Mesenchymal stem cell (in vitro differentiated cells and primary cell): Measurements from ENCODE around the gene MCRS1.

Source experiments
- DNase-seq: peaks from one replicate; pipeline ENCODE4 v3.0.0-alpha.2; 2013
- H2AFZ ChIP-seq: one replicate; pipeline ENCODE4 v1.6.1; 2013; ENCODE audit warnings: low read depth, mild to moderate bottlenecking, control low read depth, inconsistent platforms, low read length, moderate library complexity
- H2AK5ac ChIP-seq: 2 replicates; pipeline ENCODE4 v1.6.1; 2013; ENCODE audit warnings: low read length, moderate library complexity, mild to moderate bottlenecking, inconsistent platforms; ENCODE audit not compliant: severe bottlenecking
- H2BK120ac ChIP-seq: one replicate; pipeline ENCODE4 v1.6.1; 2013; ENCODE audit warnings: low read depth, mild to moderate bottlenecking, inconsistent platforms, low read length, moderate library complexity
- H2BK12ac ChIP-seq, 2 experiments: one replicate each; pipeline ENCODE4 v1.6.1; 2013; ENCODE audit warnings: inconsistent platforms in 2 of 2, low read length in 2 of 2, mild to moderate bottlenecking in 2 of 2, moderate library complexity in 2 of 2, control low read depth in 1 of 2
- H2BK15ac ChIP-seq: one replicate; pipeline ENCODE4 v1.6.1; 2013; ENCODE audit warnings: mild to moderate bottlenecking, low read depth, inconsistent platforms; ENCODE audit not compliant: poor library complexity, severe bottlenecking
- H2BK5ac ChIP-seq: 2 replicates; pipeline ENCODE4 v1.6.1; 2013; ENCODE audit warnings: low read depth, mild to moderate bottlenecking, low read length, control low read depth, inconsistent platforms; ENCODE audit not compliant: poor library complexity, severe bottlenecking
- H3K14ac ChIP-seq, 2 experiments: one replicate each; pipeline ENCODE4 v1.6.1; 2013; ENCODE audit warnings: inconsistent platforms in 2 of 2, low read length in 2 of 2, control low read depth in 1 of 2, mild to moderate bottlenecking in 1 of 2, moderate library complexity in 1 of 2
- H3K18ac ChIP-seq, 2 experiments: one replicate each; pipeline ENCODE4 v1.6.1; 2013; ENCODE audit warnings: inconsistent platforms in 2 of 2, low read length in 2 of 2, control low read depth in 1 of 2, low read depth in 1 of 2, mild to moderate bottlenecking in 1 of 2
- H3K23ac ChIP-seq, 2 experiments: one replicate each; pipeline ENCODE4 v1.6.1; 2013; ENCODE audit warnings: inconsistent platforms in 2 of 2, low read length in 2 of 2, mild to moderate bottlenecking in 2 of 2, moderate library complexity in 2 of 2, control low read depth in 1 of 2
- H3K27ac ChIP-seq: 2 replicates; pipeline ENCODE4 v1.5.1; 2013; ENCODE audit warnings: mild to moderate bottlenecking, moderate library complexity, low read length, control low read depth, inconsistent platforms; ENCODE audit not compliant: poor library complexity, severe bottlenecking
- H3K27me3 ChIP-seq, 2 experiments: 2 replicates each; pipeline versions ENCODE4 v1.6.1 to v1.7.0; 2013; ENCODE audit warnings: low read length in 2 of 2, mild to moderate bottlenecking in 2 of 2, moderate library complexity in 2 of 2, control low read depth in 1 of 2, inconsistent platforms in 1 of 2; ENCODE audit not compliant: control insufficient read depth in 1 of 2, insufficient read depth in 1 of 2
- H3K36me3 ChIP-seq, 2 experiments: 2 replicates each; pipeline versions ENCODE4 v1.6.1 to v1.7.0; 2013; ENCODE audit warnings: low read length in 2 of 2, control low read depth in 1 of 2, inconsistent platforms in 1 of 2, low read depth in 1 of 2, mild to moderate bottlenecking in 1 of 2; ENCODE audit not compliant: insufficient read depth in 2 of 2, control insufficient read depth in 1 of 2
- H3K4ac ChIP-seq, 2 experiments: one replicate each; pipeline ENCODE4 v1.6.1; 2013; ENCODE audit warnings: inconsistent platforms in 2 of 2, low read length in 2 of 2, mild to moderate bottlenecking in 2 of 2, moderate library complexity in 2 of 2, control low read depth in 1 of 2, low read depth in 1 of 2
- H3K4me1 ChIP-seq: 2 replicates; pipeline ENCODE4 v1.6.1; 2013; ENCODE audit warnings: low read depth, low read length, control low read depth; ENCODE audit not compliant: control insufficient read depth, insufficient read depth
- H3K4me2 ChIP-seq: 2 replicates; pipeline ENCODE4 v1.6.1; 2013; ENCODE audit warnings: low read length, mild to moderate bottlenecking, inconsistent platforms; ENCODE audit not compliant: poor library complexity, severe bottlenecking
- H3K4me3 ChIP-seq, 2 experiments: 2 replicates each; pipeline versions ENCODE4 v1.5.1 to v1.7.0; 2013; ENCODE audit warnings: low read length in 2 of 2, mild to moderate bottlenecking in 2 of 2, control low read depth in 1 of 2, low read depth in 1 of 2; ENCODE audit not compliant: insufficient read depth in 1 of 2
- H3K79me1 ChIP-seq: replicated peaks from 2 replicates; pipeline ENCODE4 v1.6.1; 2013; ENCODE audit warnings: mild to moderate bottlenecking, control low read depth, low read length, inconsistent platforms; ENCODE audit not compliant: poor library complexity, severe bottlenecking
- H3K9ac ChIP-seq: 2 replicates; pipeline ENCODE4 v1.7.0; 2013; ENCODE audit warnings: mild to moderate bottlenecking, low read length, moderate library complexity
- H3K9me3 ChIP-seq: 2 replicates; pipeline ENCODE4 v1.7.0; 2013; ENCODE audit warnings: mild to moderate bottlenecking, low read length; ENCODE audit not compliant: control insufficient read depth
- H4K8ac ChIP-seq: one replicate; pipeline ENCODE4 v1.6.1; 2013; ENCODE audit warnings: inconsistent platforms, mild to moderate bottlenecking, low read length, moderate library complexity
- H4K91ac ChIP-seq: one replicate; pipeline ENCODE4 v1.6.1; 2013; ENCODE audit warnings: mild to moderate bottlenecking, low read length, inconsistent platforms
- WGBS: methylation state at CpG from one replicate; pipeline ENCODE4 v1.1.7; 2013; ENCODE audit warnings: mixed read lengths; 5-methylcytosine and 5-hydroxymethylcytosine counted together

Gene MCRS1

DNA sequence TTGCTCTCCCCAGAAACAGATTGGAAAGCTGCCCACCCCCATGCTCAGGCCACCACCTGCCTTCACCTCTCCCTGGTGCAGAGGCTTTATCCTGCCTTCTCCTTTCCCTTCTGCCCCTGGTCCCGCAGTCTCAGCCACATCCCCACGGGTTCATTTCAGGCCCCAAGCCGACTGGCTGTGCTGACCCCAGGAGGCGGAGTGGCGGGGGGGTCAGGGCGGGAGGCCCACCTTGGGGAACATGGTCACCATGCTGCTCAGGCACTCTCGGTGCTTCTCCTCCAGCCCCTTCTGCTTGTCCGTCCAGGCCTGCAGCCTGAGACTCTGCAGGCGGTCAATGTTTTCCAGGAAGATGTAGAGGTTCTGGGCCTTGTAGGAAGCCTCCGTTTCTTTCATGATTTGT, 30.6 kb upstream of the MCRS1 start:
- no peak overlapping the region for H2BK12ac ChIP-seq
- H3K4ac ChIP-seq: no peak overlapping the region
- no peak overlapping the region for H3K27ac ChIP-seq
- no peaks in the 10 kb centered on the region for H3K27me3 ChIP-seq
- no peak overlapping the region for H2BK15ac ChIP-seq
- no peak overlapping the region for H3K18ac ChIP-seq
- no peak overlapping the region for H3K4me3 ChIP-seq
- no peaks in the 10 kb centered on the region for H3K9me3 ChIP-seq
- H3K14ac ChIP-seq: no peak overlapping the region
- H3K4me2 ChIP-seq: no peak overlapping the region
- H3K79me1 ChIP-seq: no peaks in the 10 kb centered on the region
- H2AK5ac ChIP-seq: no peak overlapping the region
- no peak overlapping the region for H2AFZ ChIP-seq
- H3K9ac ChIP-seq: no peak overlapping the region
- no peak for DNase-seq
- 92% methylated on average over 10 of the region's 10 CpGs for WGBS
- H4K91ac ChIP-seq: no peak overlapping the region
- no peak overlapping the region for H4K8ac ChIP-seq
- H2BK5ac ChIP-seq: no peak overlapping the region
- H3K4me1 ChIP-seq: no peaks in the 10 kb centered on the region
- H2BK120ac ChIP-seq: no peak overlapping the region
- H3K23ac ChIP-seq: no peak overlapping the region
- H3K36me3 ChIP-seq: peaks cover 11 to 16% of the 10 kb centered on the region in 2 experiments

DNA sequence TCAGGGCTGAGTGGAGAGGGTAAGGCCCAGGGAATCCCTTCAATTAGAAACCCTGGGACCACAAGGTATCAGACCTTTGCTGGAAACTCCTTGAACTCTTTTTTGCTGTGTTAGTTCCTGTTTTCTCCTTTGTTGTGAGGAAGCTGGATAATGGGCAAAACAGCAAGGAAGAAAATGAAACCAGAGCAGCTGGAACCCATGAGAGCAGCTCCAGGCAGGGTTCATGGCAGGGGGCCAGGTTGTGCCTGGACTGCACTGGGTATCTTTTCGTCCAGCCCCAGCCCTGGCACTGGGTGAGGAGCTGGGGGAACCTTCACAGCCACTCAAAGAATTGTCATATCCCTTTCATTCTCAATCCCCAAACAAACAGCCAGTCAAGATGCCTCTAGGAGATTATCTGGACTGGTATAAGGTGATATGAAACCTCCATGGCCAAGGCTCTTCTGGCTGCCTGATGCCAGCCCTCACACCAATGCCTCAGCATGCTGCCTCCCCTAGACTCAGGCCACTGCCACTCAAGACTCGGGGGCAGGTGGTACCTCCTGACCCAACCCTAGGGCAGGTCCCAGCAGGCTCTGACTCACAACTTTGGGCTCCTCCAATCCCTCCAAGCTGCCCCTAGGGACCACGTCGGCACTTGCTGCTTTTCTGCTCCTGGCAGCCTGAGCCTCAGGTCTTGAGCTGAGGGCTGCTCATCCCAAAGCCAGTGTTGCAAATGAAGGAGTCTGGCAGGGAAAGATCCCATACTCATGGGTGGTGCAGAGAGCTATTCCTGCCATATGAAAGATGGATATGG, 21.0 kb upstream of the MCRS1 start:
- no peak overlapping the region for H3K9ac ChIP-seq
- no peak overlapping the region for H3K27ac ChIP-seq
- H2BK5ac ChIP-seq: no peak overlapping the region
- H3K36me3 ChIP-seq: peaks cover 15 to 30% of the 10 kb centered on the region in 2 experiments
- no peak overlapping the region for H2BK12ac ChIP-seq
- peaks cover 9% of the 10 kb centered on the region for H3K9me3 ChIP-seq
- peaks cover 17% of the 10 kb centered on the region for H3K79me1 ChIP-seq
- no peak overlapping the region for H2BK15ac ChIP-seq
- H3K4me1 ChIP-seq: no peaks in the 10 kb centered on the region
- no peaks in the 10 kb centered on the region for H3K27me3 ChIP-seq
- H2BK120ac ChIP-seq: no peak overlapping the region
- no peak overlapping the region for H2AK5ac ChIP-seq
- H3K14ac ChIP-seq: no peak overlapping the region
- no peak overlapping the region for H3K23ac ChIP-seq
- DNase-seq: no peak
- no peak overlapping the region for H3K18ac ChIP-seq
- no peak overlapping the region for H3K4ac ChIP-seq
- no peak overlapping the region for H4K91ac ChIP-seq
- H3K4me3 ChIP-seq: peak overlapping the region in 1 of 2 experiments; percentile 28
- H3K4me2 ChIP-seq: no peak overlapping the region
- no peak overlapping the region for H4K8ac ChIP-seq
- 88% methylated on average over 4 of the region's 4 CpGs for WGBS
- no peak overlapping the region for H2AFZ ChIP-seq

DNA sequence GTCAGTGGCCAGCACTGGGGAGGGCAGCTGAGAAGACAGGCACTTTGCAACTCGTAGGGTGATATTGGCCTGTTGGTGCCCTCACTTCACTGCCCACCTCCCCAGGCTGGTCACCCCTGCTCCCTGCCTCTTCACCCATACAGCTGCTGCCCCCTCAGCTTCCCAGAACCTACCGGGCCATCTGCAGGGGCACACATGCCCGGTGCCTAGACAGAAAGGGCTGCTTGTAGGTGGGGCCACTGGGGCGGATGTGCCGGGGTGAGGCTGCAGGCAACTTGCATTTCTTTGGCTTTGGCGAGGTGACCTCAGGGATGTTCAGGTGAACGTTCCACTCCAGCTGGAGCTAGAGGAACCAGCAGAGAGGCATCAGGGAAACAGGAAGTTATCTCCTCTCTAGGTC, 20.3 kb upstream of the MCRS1 start:
- no peak overlapping the region for H3K27ac ChIP-seq
- no peak overlapping the region for H3K4me2 ChIP-seq
- peaks cover 9% of the 10 kb centered on the region for H3K9me3 ChIP-seq
- H3K9ac ChIP-seq: no peak overlapping the region
- no peaks in the 10 kb centered on the region for H3K4me1 ChIP-seq
- H3K23ac ChIP-seq: no peak overlapping the region
- H3K4me3 ChIP-seq: no peak overlapping the region
- H2BK15ac ChIP-seq: no peak overlapping the region
- H2AFZ ChIP-seq: no peak overlapping the region
- H3K36me3 ChIP-seq: peaks cover 21 to 36% of the 10 kb centered on the region in 2 experiments
- no peak overlapping the region for H4K8ac ChIP-seq
- no peak overlapping the region for H2BK12ac ChIP-seq
- no peak overlapping the region for H3K18ac ChIP-seq
- DNase-seq: no peak
- H2AK5ac ChIP-seq: no peak overlapping the region
- 98% methylated on average over 7 of the region's 7 CpGs for WGBS
- H3K27me3 ChIP-seq: no peaks in the 10 kb centered on the region
- H4K91ac ChIP-seq: peak overlapping the region; percentile 59
- no peak overlapping the region for H2BK5ac ChIP-seq
- peaks cover 23% of the 10 kb centered on the region for H3K79me1 ChIP-seq
- H2BK120ac ChIP-seq: no peak overlapping the region
- H3K14ac ChIP-seq: no peak overlapping the region
- H3K4ac ChIP-seq: no peak overlapping the region

DNA sequence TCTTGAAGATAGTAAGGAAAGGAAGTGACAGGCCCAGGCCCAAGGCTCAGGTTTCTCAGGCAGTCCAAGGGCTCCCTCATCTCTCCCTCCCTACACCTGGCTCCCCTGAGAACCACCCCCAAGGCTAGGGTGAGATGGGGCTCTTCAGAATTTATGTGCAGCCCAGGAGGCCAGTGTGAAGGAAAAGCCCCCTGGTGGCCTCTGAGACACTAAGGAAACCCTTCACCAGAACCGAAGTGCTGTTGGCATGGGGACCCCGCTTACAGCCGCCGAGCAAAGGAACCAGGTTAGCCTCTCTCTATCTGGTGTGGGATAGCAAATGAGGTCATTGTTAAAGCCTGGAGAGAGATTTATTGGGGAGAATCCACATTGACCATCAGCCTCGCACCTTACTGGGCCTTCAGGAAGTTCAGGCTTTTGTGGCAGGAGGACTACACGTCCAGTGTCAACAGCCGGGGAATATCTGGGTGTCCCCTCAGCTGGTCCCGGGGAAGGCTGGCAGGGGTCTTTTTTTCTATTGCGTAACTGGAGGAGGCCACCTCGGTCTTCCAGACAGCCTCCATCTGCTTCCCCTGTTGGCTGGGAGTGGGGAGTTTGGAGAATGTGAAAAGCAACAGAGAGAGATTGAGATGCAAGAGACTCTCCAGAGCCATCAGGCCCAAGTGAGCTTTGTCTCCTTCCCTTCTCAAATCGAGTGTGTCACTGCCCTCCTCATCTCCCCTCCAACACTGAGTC, 19.4 kb upstream of the MCRS1 start:
- no peak overlapping the region for H3K9ac ChIP-seq
- 96% methylated on average over 11 of the region's 11 CpGs for WGBS
- no peak overlapping the region for H3K27ac ChIP-seq
- no peak overlapping the region for H3K14ac ChIP-seq
- peaks cover 21 to 37% of the 10 kb centered on the region in 2 experiments for H3K36me3 ChIP-seq
- H3K23ac ChIP-seq: no peak overlapping the region
- H2AK5ac ChIP-seq: no peak overlapping the region
- H3K4ac ChIP-seq: no peak overlapping the region
- no peak overlapping the region for H2BK120ac ChIP-seq
- no peak overlapping the region for H2BK15ac ChIP-seq
- no peak overlapping the region for H4K91ac ChIP-seq
- H3K79me1 ChIP-seq: peaks cover 25% of the 10 kb centered on the region
- H3K27me3 ChIP-seq: no peaks in the 10 kb centered on the region
- no peak overlapping the region for H3K18ac ChIP-seq
- no peak overlapping the region for H2BK5ac ChIP-seq
- peaks cover 9% of the 10 kb centered on the region for H3K9me3 ChIP-seq
- no peaks in the 10 kb centered on the region for H3K4me1 ChIP-seq
- H4K8ac ChIP-seq: no peak overlapping the region
- no peak overlapping the region for H3K4me2 ChIP-seq
- H2AFZ ChIP-seq: no peak overlapping the region
- no peak for DNase-seq
- no peak overlapping the region for H3K4me3 ChIP-seq
- no peak overlapping the region for H2BK12ac ChIP-seq
